ENCODE results near the gene ROM1.

The ROM1 gene

DNA sequence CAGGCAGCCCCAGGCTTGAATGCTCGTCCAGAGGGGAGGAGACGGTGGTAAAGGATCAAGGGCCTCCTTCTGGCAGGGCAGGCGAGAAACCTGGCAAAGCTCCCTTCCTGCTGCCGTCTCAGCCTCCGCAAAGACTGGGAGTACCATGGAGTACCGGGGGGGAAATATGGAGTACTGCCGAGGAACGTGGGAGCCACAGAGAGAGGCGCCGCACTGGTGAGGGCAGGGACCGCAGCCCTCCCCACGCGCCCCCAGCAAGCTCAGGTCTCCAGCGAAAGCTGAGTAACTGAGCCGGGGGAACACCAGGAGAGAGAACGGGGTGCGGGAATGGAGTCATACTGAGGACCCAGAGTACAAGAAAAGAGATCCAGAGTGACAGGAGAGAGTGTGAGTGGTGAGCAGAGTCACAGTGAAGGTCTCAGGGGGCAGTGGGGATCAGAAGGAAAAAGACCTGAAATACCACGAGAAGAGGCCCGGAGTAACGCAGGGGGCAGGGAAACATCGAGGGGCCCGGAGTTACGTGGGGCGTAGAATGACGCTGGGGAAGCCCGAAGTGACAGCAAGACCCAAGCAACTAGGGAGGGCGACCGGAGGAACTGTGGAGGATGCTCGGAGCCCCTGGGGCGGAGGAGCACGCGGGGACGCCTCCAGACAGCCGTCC lies 1.2 kb upstream of the ROM1 start:
- Histone ChIP-seq H3K9ac (ENCODE audit: low read length) (peak overlapping the region; percentile 89), H2BK12ac (ENCODE audit: low read length) (peak overlapping the region; percentile 17), H3K14ac (ENCODE audit: low read length) (peak overlapping the region; percentile 91), H2BK120ac (ENCODE audit: insufficient read depth, low read length, poor library complexity) (peak overlapping the region; percentile 80), H3K79me2 (ENCODE audit: control insufficient read depth, insufficient read depth, low read length, poor library complexity) (peaks cover 9% of the 10 kb centered on the region), H4K91ac (ENCODE audit: low read depth, low read length) (peak overlapping the region; percentile 84), H2AFZ (ENCODE audit: insufficient read depth, low read length, poor library complexity) (peak overlapping the region; percentile 85), H4K8ac (ENCODE audit: low read depth, low read length) (peak overlapping the region; percentile 86), H3K27ac (ENCODE audit: low read depth, low read length) (peak overlapping the region; percentile 65), H4K12ac (ENCODE audit: low read depth, low read length) (peak overlapping the region; percentile 45), H3K27me3 (ENCODE audit: insufficient read depth, low read length) (no peaks in the 10 kb centered on the region), H3K4me1 (ENCODE audit: control insufficient read depth in 1 of 2, insufficient read depth in 2 of 2, low read length in 2 of 2) (peaks cover 14% of the 10 kb centered on the region in 2 experiments), H3K9me3 (ENCODE audit: insufficient read depth, low read depth, low read length) (peaks cover 2% of the 10 kb centered on the region), H3K18ac (ENCODE audit: low read length) (peak overlapping the region; percentile 70), H3K4me2 (ENCODE audit: low read length) (peak overlapping the region; percentile 93), H2AK5ac (ENCODE audit: low read length) (peak overlapping the region; percentile 40), H3K4ac (ENCODE audit: low read depth, low read length) (peak overlapping the region; percentile 16), H3K23ac (ENCODE audit: low read length) (no peak overlapping the region), H2BK5ac (ENCODE audit: low read depth, low read length, poor library complexity) (peak overlapping the region; percentile 66), H3K36me3 (ENCODE audit: control insufficient read depth in 1 of 2, insufficient read depth in 2 of 2, low read length in 2 of 2) (peaks cover 37 to 39% of the 10 kb centered on the region in 2 experiments), H3K4me3 (ENCODE audit: low read depth, low read length) (peak overlapping the region; percentile 80), H3K79me1 (ENCODE audit: low read length) (peaks cover 14% of the 10 kb centered on the region)
- WGBS (ENCODE audit: extremely low coverage, insufficient coverage, insufficient read length) = no CpG with 5 or more reads among the region's 34 CpGs
- DNase-seq = peak in 1 of 2 donors; percentile 17

DNA sequence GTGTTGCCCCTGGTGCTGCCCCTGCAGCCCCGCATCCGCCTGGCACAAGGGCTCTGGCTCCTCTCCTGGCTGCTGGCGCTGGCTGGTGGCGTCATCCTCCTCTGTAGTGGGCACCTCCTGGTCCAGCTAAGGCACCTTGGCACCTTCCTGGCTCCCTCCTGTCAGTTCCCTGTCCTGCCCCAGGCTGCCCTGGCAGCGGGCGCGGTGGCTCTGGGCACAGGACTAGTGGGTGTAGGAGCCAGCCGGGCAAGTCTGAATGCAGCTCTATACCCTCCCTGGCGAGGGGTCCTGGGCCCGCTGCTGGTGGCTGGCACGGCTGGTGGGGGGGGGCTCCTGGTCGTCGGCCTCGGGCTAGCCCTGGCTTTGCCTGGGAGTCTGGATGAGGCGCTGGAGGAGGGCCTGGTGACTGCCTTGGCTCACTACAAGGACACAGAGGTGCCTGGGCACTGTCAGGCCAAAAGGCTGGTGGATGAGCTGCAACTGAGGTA lies 278 bp downstream of the ROM1 start:
- H3K79me1 ChIP-seq (ENCODE audit: low read length) = peaks cover 14% of the 10 kb centered on the region
- no peak overlapping the region for H3K27ac ChIP-seq (ENCODE audit: low read depth, low read length)
- H2AK5ac ChIP-seq (ENCODE audit: low read length) = peak overlapping the region; percentile 93
- no peaks in the 10 kb centered on the region for H3K27me3 ChIP-seq (ENCODE audit: insufficient read depth, low read length)
- H3K79me2 ChIP-seq (ENCODE audit: control insufficient read depth, insufficient read depth, low read length, poor library complexity) = peaks cover 9% of the 10 kb centered on the region
- H3K4me1 ChIP-seq (ENCODE audit: control insufficient read depth in 1 of 2, insufficient read depth in 2 of 2, low read length in 2 of 2) = peaks cover 12 to 14% of the 10 kb centered on the region in 2 experiments
- peak overlapping the region; percentile 64 for H3K14ac ChIP-seq (ENCODE audit: low read length)
- peak overlapping the region; percentile 65 for H2BK120ac ChIP-seq (ENCODE audit: insufficient read depth, low read length, poor library complexity)
- H4K91ac ChIP-seq (ENCODE audit: low read depth, low read length) = peak overlapping the region; percentile 61
- no peak overlapping the region for H3K9ac ChIP-seq (ENCODE audit: low read length)
- H4K8ac ChIP-seq (ENCODE audit: low read depth, low read length) = peak overlapping the region; percentile 69
- no peak overlapping the region for H3K23ac ChIP-seq (ENCODE audit: low read length)
- no CpG with 5 or more reads among the region's 15 CpGs for WGBS (ENCODE audit: extremely low coverage, insufficient coverage, insufficient read length)
- peak overlapping the region; percentile 4 for H2BK5ac ChIP-seq (ENCODE audit: low read depth, low read length, poor library complexity)
- H3K18ac ChIP-seq (ENCODE audit: low read length) = peak overlapping the region; percentile 55
- H3K4me2 ChIP-seq (ENCODE audit: low read length) = peak overlapping the region; percentile 23
- DNase-seq = no peak
- H4K12ac ChIP-seq (ENCODE audit: low read depth, low read length) = peak overlapping the region; percentile 63
- H2AFZ ChIP-seq (ENCODE audit: insufficient read depth, low read length, poor library complexity) = no peak overlapping the region
- H3K36me3 ChIP-seq (ENCODE audit: control insufficient read depth in 1 of 2, insufficient read depth in 2 of 2, low read length in 2 of 2) = peaks cover 38 to 41% of the 10 kb centered on the region in 2 experiments
- no peak overlapping the region for H3K4ac ChIP-seq (ENCODE audit: low read depth, low read length)
- peak overlapping the region; percentile 16 for H3K4me3 ChIP-seq (ENCODE audit: low read depth, low read length)
- peak overlapping the region; percentile 72 for H2BK12ac ChIP-seq (ENCODE audit: low read length)
- H3K9me3 ChIP-seq (ENCODE audit: insufficient read depth, low read depth, low read length) = peaks cover 2% of the 10 kb centered on the region

DNA sequence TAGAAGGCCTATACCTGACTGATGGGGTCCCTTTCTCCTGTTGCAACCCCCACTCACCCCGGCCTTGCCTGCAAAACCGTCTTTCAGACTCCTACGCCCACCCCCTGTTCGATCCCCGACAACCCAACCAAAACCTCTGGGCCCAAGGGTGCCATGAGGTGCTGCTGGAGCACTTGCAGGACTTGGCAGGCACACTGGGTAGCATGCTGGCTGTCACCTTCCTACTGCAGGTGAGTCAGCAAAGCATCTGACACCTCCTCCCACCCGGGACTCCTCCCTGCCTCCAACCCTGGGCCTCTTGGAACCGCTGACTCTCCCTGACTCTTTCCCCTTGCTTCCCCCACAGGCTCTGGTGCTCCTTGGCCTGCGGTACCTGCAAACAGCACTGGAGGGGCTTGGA lies 1.2 kb downstream of the ROM1 start:
- no peak overlapping the region for H3K4me3 ChIP-seq (ENCODE audit: low read depth, low read length)
- H4K8ac ChIP-seq (ENCODE audit: low read depth, low read length) = no peak overlapping the region
- H3K23ac ChIP-seq (ENCODE audit: low read length) = no peak overlapping the region
- H3K79me2 ChIP-seq (ENCODE audit: control insufficient read depth, insufficient read depth, low read length, poor library complexity) = peaks cover 9% of the 10 kb centered on the region
- no peak overlapping the region for H2BK5ac ChIP-seq (ENCODE audit: low read depth, low read length, poor library complexity)
- peaks cover 31 to 32% of the 10 kb centered on the region in 2 experiments for H3K36me3 ChIP-seq (ENCODE audit: control insufficient read depth in 1 of 2, insufficient read depth in 2 of 2, low read length in 2 of 2)
- no peaks in the 10 kb centered on the region for H3K27me3 ChIP-seq (ENCODE audit: insufficient read depth, low read length)
- peak; percentile 42 to 51 for DNase-seq
- H3K9me3 ChIP-seq (ENCODE audit: insufficient read depth, low read depth, low read length) = peaks cover 2% of the 10 kb centered on the region
- H2BK120ac ChIP-seq (ENCODE audit: insufficient read depth, low read length, poor library complexity) = no peak overlapping the region
- H3K27ac ChIP-seq (ENCODE audit: low read depth, low read length) = no peak overlapping the region
- no peak overlapping the region for H2AFZ ChIP-seq (ENCODE audit: insufficient read depth, low read length, poor library complexity)
- no peak overlapping the region for H3K9ac ChIP-seq (ENCODE audit: low read length)
- no peak overlapping the region for H2BK12ac ChIP-seq (ENCODE audit: low read length)
- no peak overlapping the region for H3K4ac ChIP-seq (ENCODE audit: low read depth, low read length)
- no peak overlapping the region for H3K4me2 ChIP-seq (ENCODE audit: low read length)
- H3K18ac ChIP-seq (ENCODE audit: low read length) = no peak overlapping the region
- H2AK5ac ChIP-seq (ENCODE audit: low read length) = no peak overlapping the region
- no CpG with 5 or more reads among the region's 8 CpGs for WGBS (ENCODE audit: extremely low coverage, insufficient coverage, insufficient read length)
- no peak overlapping the region for H3K14ac ChIP-seq (ENCODE audit: low read length)
- H3K4me1 ChIP-seq (ENCODE audit: control insufficient read depth in 1 of 2, insufficient read depth in 2 of 2, low read length in 2 of 2) = peaks cover 12 to 14% of the 10 kb centered on the region in 2 experiments
- H4K12ac ChIP-seq (ENCODE audit: low read depth, low read length) = peak overlapping the region; percentile 68
- H4K91ac ChIP-seq (ENCODE audit: low read depth, low read length) = no peak overlapping the region
- H3K79me1 ChIP-seq (ENCODE audit: low read length) = peaks cover 14% of the 10 kb centered on the region

DNA sequence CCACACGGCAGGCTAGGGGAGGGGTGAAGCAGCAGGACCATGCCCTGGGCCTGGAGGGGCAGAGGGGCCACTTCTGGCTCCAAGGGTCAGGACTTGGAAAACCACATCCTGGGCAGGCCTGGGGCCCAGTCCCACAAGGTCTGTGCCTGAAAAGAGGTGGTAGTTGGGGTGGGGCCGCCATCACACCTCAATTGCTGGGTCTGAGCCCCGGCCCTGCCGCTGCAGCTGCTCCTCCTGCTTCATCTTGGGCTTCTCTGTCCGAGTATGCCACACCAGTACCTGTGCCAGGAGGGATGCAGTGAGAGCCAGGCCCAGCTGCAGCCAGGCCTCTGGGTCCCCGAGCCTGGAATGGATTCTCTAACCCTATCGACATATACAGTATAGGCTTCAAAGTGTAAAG lies 2.5 kb downstream of the ROM1 start:
- Histone ChIP-seq H3K36me3 (ENCODE audit: control insufficient read depth in 1 of 2, insufficient read depth in 2 of 2, low read length in 2 of 2) (peaks cover 24 to 27% of the 10 kb centered on the region in 2 experiments), H3K14ac (ENCODE audit: low read length) (no peak overlapping the region), H3K4me2 (ENCODE audit: low read length) (no peak overlapping the region), H3K27ac (ENCODE audit: low read depth, low read length) (no peak overlapping the region), H2AFZ (ENCODE audit: insufficient read depth, low read length, poor library complexity) (no peak overlapping the region), H3K4me3 (ENCODE audit: low read depth, low read length) (no peak overlapping the region), H2BK120ac (ENCODE audit: insufficient read depth, low read length, poor library complexity) (no peak overlapping the region), H4K12ac (ENCODE audit: low read depth, low read length) (no peak overlapping the region), H3K18ac (ENCODE audit: low read length) (no peak overlapping the region), H3K23ac (ENCODE audit: low read length) (peak overlapping the region; percentile 35), H3K79me1 (ENCODE audit: low read length) (peaks cover 14% of the 10 kb centered on the region), H4K91ac (ENCODE audit: low read depth, low read length) (no peak overlapping the region), H3K27me3 (ENCODE audit: insufficient read depth, low read length) (no peaks in the 10 kb centered on the region), H3K79me2 (ENCODE audit: control insufficient read depth, insufficient read depth, low read length, poor library complexity) (peaks cover 9% of the 10 kb centered on the region), H3K4me1 (ENCODE audit: control insufficient read depth in 1 of 2, insufficient read depth in 2 of 2, low read length in 2 of 2) (peaks cover 13 to 15% of the 10 kb centered on the region in 2 experiments), H2BK5ac (ENCODE audit: low read depth, low read length, poor library complexity) (no peak overlapping the region), H2BK12ac (ENCODE audit: low read length) (no peak overlapping the region), H3K9me3 (ENCODE audit: insufficient read depth, low read depth, low read length) (peaks cover 2% of the 10 kb centered on the region), H4K8ac (ENCODE audit: low read depth, low read length) (no peak overlapping the region), H2AK5ac (ENCODE audit: low read length) (no peak overlapping the region), H3K9ac (ENCODE audit: low read length) (no peak overlapping the region), H3K4ac (ENCODE audit: low read depth, low read length) (no peak overlapping the region)
- DNase-seq = no peak
- WGBS (ENCODE audit: extremely low coverage, insufficient coverage, insufficient read length) = no CpG with 5 or more reads among the region's 7 CpGs
